HCT116 (cell line): Measurements from ENCODE around the gene CAPZA2. TPM values are rescaled to one million over a fixed set of nuclear protein-coding genes. Genes with fewer than 3 reads are reported as not detected.

Experiments used
- ATAC-seq: fragments of 200-7000 bp; cut with Tn5 transposase; 2 replicates; pipeline ENCODE4 v1.9.1; 2020; ENCODE audit warnings: mild to moderate bottlenecking, moderate library complexity
- BruUV-seq: library from RNA; stranded (reverse); fragments of 400-500 nt; replicated peaks from 2 replicates; lab custom pipeline; 2021; lab: Mats Ljungman, UMichigan
- CTCF ChIA-PET: fragments of 300-600 bp; sonication (Branson Sonifier 250); formaldehyde crosslinking; loops from one replicate; lab custom pipeline; 2021; ENCODE audit warnings: antibody characterized with exemption; lab: Charles Lee
- POLR2A ChIA-PET: fragments of 300-600, 350-600 bp; sonication (Branson Sonifier 250); formaldehyde crosslinking; loops from one replicate; lab custom pipeline; 2021; ENCODE audit warnings: antibody characterized with exemption; lab: Charles Lee
- RAD21 ChIA-PET, 2 experiments: fragments of 300-600 bp; sonication (Branson Sonifier 250); formaldehyde crosslinking; loops; one replicate each; lab custom pipeline; 2023; ENCODE audit warnings: low total read pairs in 2 of 2; ENCODE audit not compliant: uncharacterized antibody in 2 of 2, unreplicated experiment in 2 of 2, low non-redundant PET in 1 of 2; lab: Charles Lee
- DNase-seq: peaks from one replicate; pipeline ENCODE4 v3.0.0-alpha.2; 2010; ENCODE audit warnings: low read depth, low spot score
- H2AFZ ChIP-seq: fragments of 200-600 bp; shearing (Covaris generic), sonication (generic); 2 replicates; pipeline ENCODE4 v1.6.1; 2017; ENCODE audit warnings: low read depth, mixed run types, mixed read lengths, antibody characterized with exemption, low read length; ENCODE audit not compliant: poor library complexity, severe bottlenecking
- H3K27ac ChIP-seq: 2 replicates; pipeline ENCODE4 v1.5.1; 2012; ENCODE audit warnings: low read depth, low read length
- H3K27me3 ChIP-seq: fragments of 200-600 bp; sonication (generic); 2 replicates; pipeline ENCODE4 v1.6.1; 2016; ENCODE audit warnings: mixed run types, low read length, mixed read lengths; ENCODE audit not compliant: insufficient read depth
- H3K36me3 ChIP-seq, 2 experiments: fragments of 200-500 bp in 1 of 2; fragments of 200-600 bp in 1 of 2; sonication (Bioruptor generic) in 1 of 2; sonication (generic) in 1 of 2; 2 replicates each; pipeline versions ENCODE4 v1.5.1 to v1.6.1; 2014 to 2016; ENCODE audit warnings: low read length in 2 of 2, inconsistent platforms in 1 of 2, mixed read lengths in 1 of 2, mixed run types in 1 of 2; ENCODE audit not compliant: insufficient read depth in 2 of 2, control insufficient read depth in 1 of 2
- H3K4me1 ChIP-seq, 2 experiments: fragments of 200-600 bp in 1 of 2; sonication (generic) in 1 of 2; 2 replicates each; pipeline versions ENCODE4 v1.5.1 to v1.6.1; 2012 to 2017; ENCODE audit warnings: low read length in 2 of 2, inconsistent platforms in 1 of 2, mild to moderate bottlenecking in 1 of 2, mixed read lengths in 1 of 2, mixed run types in 1 of 2, moderate library complexity in 1 of 2; ENCODE audit not compliant: insufficient read depth in 2 of 2, control insufficient read depth in 1 of 2
- H3K4me2 ChIP-seq: fragments of 200-600 bp; sonication (generic); 2 replicates; pipeline ENCODE4 v1.6.1; 2017; ENCODE audit warnings: mixed run types, low read length, mixed read lengths
- H3K4me3 ChIP-seq, 2 experiments: fragments of 200-600 bp in 1 of 2; sonication (generic) in 1 of 2; replicated peaks in 1 of 2; 2 replicates each; pipeline ENCODE4 v1.5.1; 2011 to 2016; ENCODE audit warnings: low read length in 2 of 2, control low read depth in 1 of 2, low read depth in 1 of 2, mild to moderate bottlenecking in 1 of 2, mixed read lengths in 1 of 2, mixed run types in 1 of 2
- H3K79me2 ChIP-seq: fragments of 200-600 bp; sonication (generic); 2 replicates; pipeline ENCODE4 v1.6.1; 2017; ENCODE audit warnings: mild to moderate bottlenecking, mixed run types, low read length, moderate library complexity, mixed read lengths; ENCODE audit not compliant: insufficient read depth
- H3K9ac ChIP-seq: fragments of 200-600 bp; sonication (generic); 2 replicates; pipeline ENCODE4 v1.6.1; 2016; ENCODE audit warnings: low read length, mixed read lengths
- H3K9me2 ChIP-seq: fragments of 200-600 bp; sonication (generic), shearing (Covaris generic); 2 replicates; pipeline ENCODE4 v1.6.1; 2017; ENCODE audit warnings: mixed run types, mild to moderate bottlenecking, moderate library complexity; ENCODE audit not compliant: insufficient read depth
- H3K9me3 ChIP-seq, 2 experiments: fragments of 200-500 bp in 1 of 2; fragments of 200-600 bp in 1 of 2; sonication (Bioruptor generic) in 1 of 2; sonication (generic) in 1 of 2; 2 replicates each; pipeline ENCODE4 v1.6.1; 2014 to 2017; ENCODE audit warnings: low read length in 2 of 2, mixed read lengths in 2 of 2, inconsistent platforms in 1 of 2, low read depth in 1 of 2, mild to moderate bottlenecking in 1 of 2, mixed run types in 1 of 2, moderate library complexity in 1 of 2; ENCODE audit not compliant: control insufficient read depth in 1 of 2, insufficient read depth in 1 of 2
- H4K20me1 ChIP-seq: fragments of 200-600 bp; sonication (generic), shearing (Covaris generic); 2 replicates; pipeline ENCODE4 v1.6.1; 2017; ENCODE audit warnings: mixed run types, mild to moderate bottlenecking, moderate library complexity; ENCODE audit not compliant: insufficient read depth
- CEBPB ChIP-seq: IDR thresholded peaks from 2 replicates; pipeline ENCODE4 v1.6.1; 2012; ENCODE audit warnings: low read depth
- EGR1 ChIP-seq: IDR thresholded peaks from 2 replicates; pipeline ENCODE4 v1.6.1; 2012; ENCODE audit warnings: low read depth
- FOSL1 ChIP-seq: IDR thresholded peaks from 2 replicates; pipeline ENCODE4 v1.6.1; 2012; ENCODE audit warnings: low read depth
- RAD21 ChIP-seq: IDR thresholded peaks from 2 replicates; pipeline ENCODE4 v1.6.1; 2012; ENCODE audit warnings: low read depth, mild to moderate bottlenecking
- SIN3A ChIP-seq: IDR thresholded peaks from 2 replicates; pipeline ENCODE4 v1.6.1; 2012; ENCODE audit warnings: low read depth
- SP1 ChIP-seq: IDR thresholded peaks from 2 replicates; pipeline ENCODE4 v1.6.1; 2012; ENCODE audit warnings: low read depth
- ZFX ChIP-seq: fragments of 450-650 bp; IDR thresholded peaks from 2 replicates; pipeline ENCODE4 v1.6.1; 2017
- intact Hi-C: fragments of 100-400 bp; cut with micrococcal nuclease; formaldehyde crosslinking; loops from 2 replicates; pipeline ENCODE4 v1.10.0; 2022
- total RNA-seq: library from RNA; stranded (reverse); gene quantifications from one replicate; pipeline ENCODE4 v1.2.1, GENCODE V29; 2021; ENCODE audit not compliant: unreplicated experiment
- TF ChIP-seq, protein P1 (sequence below): IDR thresholded peaks from 2 replicates; pipeline ENCODE4 v1.6.1; 2012; ENCODE audit warnings: low read depth
- TF ChIP-seq, protein P2 (sequence below): IDR thresholded peaks from 2 replicates; pipeline ENCODE4 v1.6.1; 2011; ENCODE audit warnings: mild to moderate bottlenecking, low read length, moderate library complexity; ENCODE audit not compliant: insufficient replicate concordance; ENCODE audit errors: extremely low read depth
- TF ChIP-seq, protein P3 (sequence below): IDR thresholded peaks from 2 replicates; pipeline ENCODE4 v1.6.1; 2012

CAPZA2 gene
- total RNA-seq, 1 experiment from 2014 or later, result 135 TPM

- TF ChIP-seq, protein P1, sequence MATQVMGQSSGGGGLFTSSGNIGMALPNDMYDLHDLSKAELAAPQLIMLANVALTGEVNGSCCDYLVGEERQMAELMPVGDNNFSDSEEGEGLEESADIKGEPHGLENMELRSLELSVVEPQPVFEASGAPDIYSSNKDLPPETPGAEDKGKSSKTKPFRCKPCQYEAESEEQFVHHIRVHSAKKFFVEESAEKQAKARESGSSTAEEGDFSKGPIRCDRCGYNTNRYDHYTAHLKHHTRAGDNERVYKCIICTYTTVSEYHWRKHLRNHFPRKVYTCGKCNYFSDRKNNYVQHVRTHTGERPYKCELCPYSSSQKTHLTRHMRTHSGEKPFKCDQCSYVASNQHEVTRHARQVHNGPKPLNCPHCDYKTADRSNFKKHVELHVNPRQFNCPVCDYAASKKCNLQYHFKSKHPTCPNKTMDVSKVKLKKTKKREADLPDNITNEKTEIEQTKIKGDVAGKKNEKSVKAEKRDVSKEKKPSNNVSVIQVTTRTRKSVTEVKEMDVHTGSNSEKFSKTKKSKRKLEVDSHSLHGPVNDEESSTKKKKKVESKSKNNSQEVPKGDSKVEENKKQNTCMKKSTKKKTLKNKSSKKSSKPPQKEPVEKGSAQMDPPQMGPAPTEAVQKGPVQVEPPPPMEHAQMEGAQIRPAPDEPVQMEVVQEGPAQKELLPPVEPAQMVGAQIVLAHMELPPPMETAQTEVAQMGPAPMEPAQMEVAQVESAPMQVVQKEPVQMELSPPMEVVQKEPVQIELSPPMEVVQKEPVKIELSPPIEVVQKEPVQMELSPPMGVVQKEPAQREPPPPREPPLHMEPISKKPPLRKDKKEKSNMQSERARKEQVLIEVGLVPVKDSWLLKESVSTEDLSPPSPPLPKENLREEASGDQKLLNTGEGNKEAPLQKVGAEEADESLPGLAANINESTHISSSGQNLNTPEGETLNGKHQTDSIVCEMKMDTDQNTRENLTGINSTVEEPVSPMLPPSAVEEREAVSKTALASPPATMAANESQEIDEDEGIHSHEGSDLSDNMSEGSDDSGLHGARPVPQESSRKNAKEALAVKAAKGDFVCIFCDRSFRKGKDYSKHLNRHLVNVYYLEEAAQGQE, result no peak
- TF ChIP-seq FOSL1 (no peak), RAD21 (no peak)
Measured at GRCh38 chr7:116842371-116842770, 20.0 kb upstream of the CAPZA2 start (continued).

DNA sequence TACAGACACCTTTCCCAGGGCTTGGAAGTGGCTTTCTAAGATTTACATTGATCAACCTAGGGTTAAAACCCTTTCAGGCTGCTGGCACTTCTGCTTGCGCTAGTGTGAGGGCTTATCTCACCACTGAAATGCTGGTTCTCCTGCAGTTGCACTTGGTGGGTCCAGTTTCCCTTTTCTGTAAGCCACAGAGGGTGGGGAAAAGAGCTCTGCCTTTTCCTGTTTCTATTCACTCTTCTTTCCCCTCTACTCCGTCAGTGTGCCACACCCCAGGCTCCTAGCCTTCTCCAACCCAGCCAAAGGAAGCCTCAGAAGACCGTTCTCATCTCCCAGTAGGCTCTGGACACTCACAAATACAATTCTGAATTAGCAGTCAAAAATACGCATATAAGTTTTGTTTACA is 19.0 kb upstream of the CAPZA2 start:
- TF ChIP-seq ZFX, result no peak
- TF ChIP-seq SIN3A, result no peak
- no peak for TF ChIP-seq EGR1
- TF ChIP-seq, protein P2, sequence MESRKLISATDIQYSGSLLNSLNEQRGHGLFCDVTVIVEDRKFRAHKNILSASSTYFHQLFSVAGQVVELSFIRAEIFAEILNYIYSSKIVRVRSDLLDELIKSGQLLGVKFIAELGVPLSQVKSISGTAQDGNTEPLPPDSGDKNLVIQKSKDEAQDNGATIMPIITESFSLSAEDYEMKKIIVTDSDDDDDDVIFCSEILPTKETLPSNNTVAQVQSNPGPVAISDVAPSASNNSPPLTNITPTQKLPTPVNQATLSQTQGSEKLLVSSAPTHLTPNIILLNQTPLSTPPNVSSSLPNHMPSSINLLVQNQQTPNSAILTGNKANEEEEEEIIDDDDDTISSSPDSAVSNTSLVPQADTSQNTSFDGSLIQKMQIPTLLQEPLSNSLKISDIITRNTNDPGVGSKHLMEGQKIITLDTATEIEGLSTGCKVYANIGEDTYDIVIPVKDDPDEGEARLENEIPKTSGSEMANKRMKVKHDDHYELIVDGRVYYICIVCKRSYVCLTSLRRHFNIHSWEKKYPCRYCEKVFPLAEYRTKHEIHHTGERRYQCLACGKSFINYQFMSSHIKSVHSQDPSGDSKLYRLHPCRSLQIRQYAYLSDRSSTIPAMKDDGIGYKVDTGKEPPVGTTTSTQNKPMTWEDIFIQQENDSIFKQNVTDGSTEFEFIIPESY, result no peak
- TF ChIP-seq SP1, result no peak
- no peak for TF ChIP-seq CEBPB
- TF ChIP-seq, protein P3, sequence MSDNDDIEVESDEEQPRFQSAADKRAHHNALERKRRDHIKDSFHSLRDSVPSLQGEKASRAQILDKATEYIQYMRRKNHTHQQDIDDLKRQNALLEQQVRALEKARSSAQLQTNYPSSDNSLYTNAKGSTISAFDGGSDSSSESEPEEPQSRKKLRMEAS, result no peak
- TF ChIP-seq, protein P1, result no peak
- ChIA-PET POLR2A (no interaction called here), RAD21 (no interaction called here), CTCF (no interaction called here)
- Histone ChIP-seq H2AFZ (no peak overlapping the region), H3K36me3 (no peaks in the 10 kb centered on the region), H4K20me1 (no peaks in the 10 kb centered on the region), H3K9me3 (no peaks in the 10 kb centered on the region), H3K4me1 (no peaks in the 10 kb centered on the region), H3K4me3 (no peak overlapping the region), H3K9ac (no peak overlapping the region), H3K27me3 (no peaks in the 10 kb centered on the region), H3K9me2 (no peaks in the 10 kb centered on the region), H3K4me2 (no peak overlapping the region), H3K79me2 (no peaks in the 10 kb centered on the region), H3K27ac (no peak overlapping the region)
- intact Hi-C loops, result no loop called here
- BruUV-seq, result no TSS peak
- DNase-seq (no peak), ATAC-seq (no peak)
